Hepatocyte (in vitro differentiated cells): ENCODE results near the gene TTC9B. TPM values are rescaled to one million over a fixed set of nuclear protein-coding genes. Genes with fewer than 3 reads are reported as not detected.

ENCODE experiments used
- DNase-seq: peaks from one replicate; pipeline ENCODE4 v3.0.0-alpha.2; 2016; ENCODE audit warnings: low spot score
- H2AFZ ChIP-seq: fragments of 200-600 bp; sonication (generic); 2 replicates; pipeline ENCODE4 v1.6.0; 2016; ENCODE audit warnings: antibody characterized with exemption, mild to moderate bottlenecking
- H3K27ac ChIP-seq: fragments of 200-600 bp; sonication (generic); 2 replicates; pipeline ENCODE4 v1.5.1; 2016; ENCODE audit warnings: mild to moderate bottlenecking
- H3K27me3 ChIP-seq: fragments of 200-600 bp; sonication (generic); 2 replicates; pipeline ENCODE4 v1.6.1; 2016
- H3K36me3 ChIP-seq: fragments of 200-600 bp; sonication (generic); replicated peaks from 2 replicates; pipeline ENCODE4 v1.5.1; 2016; ENCODE audit warnings: low read depth; ENCODE audit not compliant: insufficient read depth
- H3K4me1 ChIP-seq: fragments of 200-600 bp; sonication (generic); 2 replicates; pipeline ENCODE4 v1.5.1; 2016; ENCODE audit warnings: mild to moderate bottlenecking, moderate library complexity; ENCODE audit not compliant: insufficient read depth
- H3K4me2 ChIP-seq: fragments of 200-600 bp; sonication (generic); 2 replicates; pipeline ENCODE4 v1.6.0; 2016
- H3K4me3 ChIP-seq: fragments of 200-600 bp; sonication (generic); 2 replicates; pipeline ENCODE4 v1.5.1; 2016; ENCODE audit warnings: mild to moderate bottlenecking
- H3K79me2 ChIP-seq: fragments of 200-600 bp; sonication (generic); 2 replicates; pipeline ENCODE4 v1.6.0; 2017; ENCODE audit warnings: mild to moderate bottlenecking
- H3K9me2 ChIP-seq: fragments of 200-600 bp; sonication (generic); replicated peaks from 2 replicates; pipeline ENCODE4 v1.6.0; 2017; ENCODE audit warnings: mild to moderate bottlenecking; ENCODE audit not compliant: insufficient read depth
- H3K9me3 ChIP-seq: fragments of 200-600 bp; sonication (generic); 2 replicates; pipeline ENCODE4 v1.5.1; 2016; ENCODE audit warnings: low read depth, mild to moderate bottlenecking
- H4K20me1 ChIP-seq: fragments of 200-600 bp; sonication (generic); 2 replicates; pipeline ENCODE4 v1.6.0; 2016; ENCODE audit warnings: mild to moderate bottlenecking; ENCODE audit not compliant: insufficient read depth, poor library complexity, severe bottlenecking
- CTCF ChIP-seq: fragments of 200-600 bp; sonication (generic); IDR thresholded peaks from 2 replicates; pipeline ENCODE4 v1.5.1; 2016; ENCODE audit warnings: antibody characterized with exemption, mild to moderate bottlenecking; ENCODE audit not compliant: poor library complexity
- EZH2 ChIP-seq: fragments of 200-600 bp; sonication (generic); IDR thresholded peaks from 2 replicates; pipeline ENCODE4 v1.6.1; 2016; ENCODE audit warnings: antibody characterized with exemption, mild to moderate bottlenecking, borderline replicate concordance
- EZH2phosphoT487 ChIP-seq: fragments of 200-600 bp; sonication (generic); IDR thresholded peaks from one replicate; pipeline ENCODE4 v1.6.1; 2018; ENCODE audit warnings: antibody characterized with exemption, mild to moderate bottlenecking, low read depth, moderate library complexity; ENCODE audit not compliant: unreplicated experiment, severe bottlenecking
- WGBS: methylation state at CpG from one replicate; pipeline ENCODE4 v1.1.6; 2016; ENCODE audit warnings: low lambda C conversion rate; ENCODE audit errors: missing lambda C conversion rate; 5-methylcytosine and 5-hydroxymethylcytosine counted together
- polyA plus RNA-seq: library from polyadenylated mRNA; unstranded; fragments of >200 nt; fragmentation: Nextera tagmentation; extraction: Ambion mirVana; gene quantifications from 2 replicates; pipeline ENCODE4 v1.2.1, GENCODE V29; 2016
- total RNA-seq: library from RNA; depleted of rRNA; stranded (reverse); fragments of >200 nt; gene quantifications from 2 replicates; pipeline ENCODE4 v1.2.3, GENCODE V29; 2014

TTC9B gene
- total and polyA plus RNA-seq, 2 experiments from 2014 or later = 0.21 TPM; not detected in 1

DNA sequence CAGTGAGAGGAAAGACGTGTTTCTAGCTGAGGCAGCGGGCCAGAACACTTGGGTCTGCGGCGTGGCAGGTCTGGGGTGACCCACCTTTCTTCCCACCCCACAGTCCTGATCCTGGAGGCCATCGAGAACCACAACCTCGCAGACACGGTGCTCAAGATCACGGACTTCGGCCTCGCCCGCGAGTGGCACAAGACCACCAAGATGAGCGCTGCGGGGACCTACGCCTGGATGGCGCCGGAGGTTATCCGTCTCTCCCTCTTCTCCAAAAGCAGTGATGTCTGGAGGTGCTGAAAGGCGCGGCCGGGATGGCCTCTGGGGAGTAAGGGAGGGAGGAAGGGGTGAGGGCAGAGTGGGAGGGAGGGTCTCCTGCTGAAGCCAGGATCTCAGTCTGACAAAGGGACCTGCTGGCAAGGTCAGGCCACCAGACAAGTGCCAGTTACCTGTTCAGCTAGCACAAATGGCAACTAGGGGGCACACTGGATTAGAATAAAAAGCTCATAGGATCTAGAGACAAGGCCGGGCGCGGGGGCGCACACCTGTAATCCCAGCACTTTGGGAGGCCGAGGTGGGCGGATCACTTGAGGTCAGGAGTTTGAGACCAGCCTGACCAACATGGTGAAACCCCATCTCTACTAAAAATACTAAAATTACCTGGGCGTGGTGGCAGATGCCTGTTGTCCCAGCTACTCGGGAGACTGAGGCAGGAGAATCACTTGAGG lies 19.8 kb downstream of the TTC9B start:
- Histone ChIP-seq H3K36me3 (no peaks in the 10 kb centered on the region), H3K9me2 (no peaks in the 10 kb centered on the region), H3K27ac (no peak overlapping the region), H3K4me2 (no peak overlapping the region), H3K4me3 (no peak overlapping the region), H2AFZ (no peak overlapping the region), H3K79me2 (no peaks in the 10 kb centered on the region), H3K4me1 (no peaks in the 10 kb centered on the region), H4K20me1 (no peaks in the 10 kb centered on the region), H3K27me3 (no peaks in the 10 kb centered on the region), H3K9me3 (no peaks in the 10 kb centered on the region)
- TF ChIP-seq CTCF (no peak), EZH2phosphoT487 (no peak), EZH2 (no peak)
- DNase-seq = no peak
- 97% methylated on average over 29 of the region's 29 CpGs for WGBS

DNA sequence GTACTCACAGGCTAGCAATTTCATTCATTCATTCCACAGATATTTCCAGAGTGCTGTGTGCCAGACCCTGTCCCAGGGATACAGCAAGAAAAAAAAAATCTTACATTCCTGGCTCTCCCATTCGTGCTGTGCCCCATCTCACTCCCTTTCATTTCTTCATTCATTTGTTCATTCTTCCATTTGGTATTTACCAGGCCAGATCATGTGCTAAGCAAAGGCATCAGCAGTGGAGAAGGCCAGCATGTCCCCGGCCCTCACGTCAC lies 24.7 kb downstream of the TTC9B start:
- 94% methylated on average over 3 of the region's 3 CpGs for WGBS
- DNase-seq = no peak
- H3K79me2 ChIP-seq = no peaks in the 10 kb centered on the region

GRCh38 chr19:40192758-40193586 lies 25.2 kb downstream of the TTC9B start:
- TF ChIP-seq CTCF = no peak
- no peak for TF ChIP-seq EZH2
- no peak for TF ChIP-seq EZH2phosphoT487
- H2AFZ ChIP-seq = no peak overlapping the region
- H3K27me3 ChIP-seq = no peaks in the 10 kb centered on the region
- H3K4me2 ChIP-seq = peak overlapping the region; percentile 99
- H3K27ac ChIP-seq = no peak overlapping the region
- no peaks in the 10 kb centered on the region for H3K79me2 ChIP-seq
- peaks cover 4% of the 10 kb centered on the region for H3K4me1 ChIP-seq
- no peaks in the 10 kb centered on the region for H4K20me1 ChIP-seq
- H3K9me2 ChIP-seq = no peaks in the 10 kb centered on the region
- H3K9me3 ChIP-seq = no peaks in the 10 kb centered on the region
- no peak for DNase-seq
- 85% methylated on average over 5 of the region's 5 CpGs for WGBS
- H3K36me3 ChIP-seq = no peaks in the 10 kb centered on the region
- H3K4me3 ChIP-seq = no peak overlapping the region

More for the DNA sequence above, 24.7 kb downstream of the TTC9B start:
- Histone ChIP-seq H3K4me2 (no peak overlapping the region), H3K27ac (no peak overlapping the region), H4K20me1 (no peaks in the 10 kb centered on the region), H3K4me1 (peaks cover 4% of the 10 kb centered on the region), H3K27me3 (no peaks in the 10 kb centered on the region), H3K9me3 (no peaks in the 10 kb centered on the region), H3K9me2 (no peaks in the 10 kb centered on the region), H3K36me3 (no peaks in the 10 kb centered on the region), H3K4me3 (no peak overlapping the region), H2AFZ (no peak overlapping the region)
- no peak for TF ChIP-seq CTCF
- TF ChIP-seq EZH2phosphoT487 = no peak
- TF ChIP-seq EZH2 = no peak
